CD14-positive monocyte (primary cell): ENCODE data around the gene ATXN1. TPM values are rescaled to one million over a fixed set of nuclear protein-coding genes. Genes with fewer than 3 reads are reported as not detected.

ENCODE experiments used
- DNase-seq, 3 donors: peaks; one replicate each; pipeline ENCODE4 v3.0.0-alpha.2; 2011 to 2022
- H2AFZ ChIP-seq: 2 replicates; pipeline ENCODE4 v1.6.0; 2012; ENCODE audit warnings: mild to moderate bottlenecking, low read depth, low read length, inconsistent platforms; ENCODE audit not compliant: insufficient read depth, poor library complexity, severe bottlenecking
- H3K27ac ChIP-seq, 2 donors: 1 replicate in 1 of 2; 2 replicates in 1 of 2; pipeline ENCODE4 v1.5.1; 2012 to 2013; ENCODE audit warnings: low read length in 2 of 2, control low read depth in 1 of 2, inconsistent platforms in 1 of 2, low read depth in 1 of 2, mild to moderate bottlenecking in 1 of 2
- H3K27me3 ChIP-seq, 2 donors: one replicate each; pipeline versions ENCODE4 v1.6.0 to v1.6.1; 2011 to 2013; ENCODE audit warnings: low read length in 2 of 2; ENCODE audit not compliant: control insufficient read depth in 2 of 2, insufficient read depth in 2 of 2
- H3K36me3 ChIP-seq, 2 donors: replicated peaks in 1 of 2; 1 replicate in 1 of 2; 2 replicates in 1 of 2; pipeline versions ENCODE4 v1.5.1 to v1.6.1; 2012 to 2013; ENCODE audit warnings: low read length in 2 of 2, control low read depth in 1 of 2, inconsistent platforms in 1 of 2, mild to moderate bottlenecking in 1 of 2; ENCODE audit not compliant: insufficient read depth in 2 of 2, control insufficient read depth in 1 of 2
- H3K4me1 ChIP-seq, 2 donors: 1 replicate in 1 of 2; 2 replicates in 1 of 2; pipeline versions ENCODE4 v1.5.1 to v1.6.1; 2012 to 2013; ENCODE audit warnings: low read length in 2 of 2, control low read depth in 1 of 2, inconsistent platforms in 1 of 2, mild to moderate bottlenecking in 1 of 2, moderate library complexity in 1 of 2; ENCODE audit not compliant: insufficient read depth in 2 of 2, control insufficient read depth in 1 of 2
- H3K4me2 ChIP-seq: replicated peaks from 2 replicates; pipeline ENCODE3; 2012; ENCODE audit warnings: low read length, moderate library complexity, mild to moderate bottlenecking; ENCODE audit not compliant: poor library complexity, severe bottlenecking; ENCODE audit errors: extremely low read depth
- H3K4me3 ChIP-seq, 3 experiments: fragments of 200-600 bp in 1 of 3; sonication (generic) in 1 of 3; replicated peaks in 1 of 3; 1 replicate in 2 of 3; 2 replicates in 1 of 3; pipeline ENCODE4 v1.5.1; 2011 to 2013; ENCODE audit warnings: low read length in 3 of 3, mild to moderate bottlenecking in 3 of 3, control low read depth in 2 of 3, low read depth in 2 of 3, inconsistent platforms in 1 of 3, moderate library complexity in 1 of 3
- H3K79me2 ChIP-seq: 2 replicates; pipeline ENCODE4 v1.6.0; 2012; ENCODE audit warnings: mild to moderate bottlenecking, control low read depth, inconsistent platforms, low read length, moderate library complexity; ENCODE audit not compliant: insufficient read depth
- H3K9ac ChIP-seq: 2 replicates; pipeline ENCODE4 v1.6.0; 2017; ENCODE audit warnings: low read length, mild to moderate bottlenecking; ENCODE audit not compliant: insufficient read depth, poor library complexity, severe bottlenecking
- H3K9me3 ChIP-seq, 2 donors: replicated peaks in 1 of 2; 1 replicate in 1 of 2; 2 replicates in 1 of 2; pipeline versions ENCODE4 v1.5.1 to v1.6.1; 2012 to 2013; ENCODE audit warnings: low read length in 2 of 2, control low read depth in 1 of 2; ENCODE audit not compliant: control insufficient read depth in 1 of 2, insufficient read depth in 1 of 2
- H4K20me1 ChIP-seq: 2 replicates; pipeline ENCODE4 v1.6.0; 2012; ENCODE audit warnings: mild to moderate bottlenecking, low read length, control low read depth, moderate library complexity; ENCODE audit not compliant: insufficient read depth
- H3K27ac Mint-ChIP-seq, 7 donors: one replicate each; pipeline ENCODE4 v1.8.0; 2020; ENCODE audit warnings: mild to moderate bottlenecking in 7 of 7, mixed read lengths in 7 of 7, moderate library complexity in 6 of 7, inconsistent platforms in 2 of 7
- H3K27me3 Mint-ChIP-seq, 3 donors: one replicate each; pipeline ENCODE4 v1.8.0; 2021 to 2022; ENCODE audit warnings: low read depth in 3 of 3, mild to moderate bottlenecking in 3 of 3, mixed read lengths in 3 of 3, moderate library complexity in 3 of 3, inconsistent platforms in 1 of 3
- H3K36me3 Mint-ChIP-seq, 2 donors: one replicate each; pipeline ENCODE4 v1.8.0; 2020; ENCODE audit warnings: mixed read lengths in 2 of 2, inconsistent platforms in 1 of 2, mild to moderate bottlenecking in 1 of 2
- H3K4me1 Mint-ChIP-seq: one replicate; pipeline ENCODE4 v1.8.0; 2020; ENCODE audit warnings: mild to moderate bottlenecking, mixed read lengths
- H3K4me3 Mint-ChIP-seq, 2 donors: one replicate each; pipeline ENCODE4 v1.8.0; 2020; ENCODE audit warnings: mild to moderate bottlenecking in 2 of 2, mixed read lengths in 2 of 2, moderate library complexity in 1 of 2
- H3K9me3 Mint-ChIP-seq, 7 donors: one replicate each; pipeline ENCODE4 v1.8.0; 2020 to 2022; ENCODE audit warnings: mixed read lengths in 7 of 7, mild to moderate bottlenecking in 6 of 7, moderate library complexity in 6 of 7, inconsistent platforms in 2 of 7
- WGBS: methylation state at CpG from one replicate; pipeline ENCODE4 v1.1.5; 2013; ENCODE audit warnings: missing lambda C conversion rate; ENCODE audit not compliant: insufficient coverage; 5-methylcytosine and 5-hydroxymethylcytosine counted together
- intact Hi-C, 2 donors: fragments of 100-400 bp; cut with micrococcal nuclease; formaldehyde crosslinking; loops; one replicate each; pipeline versions ENCODE4 v1.15.0 to v1.15.1; 2023
- polyA plus RNA-seq, 3 donors: library from polyadenylated mRNA; depleted of rRNA in 1 of 3; unstranded in 2 of 3; stranded (reverse) in 1 of 3; fragments of 300-500 nt in 2 of 3; fragments of >200 nt in 1 of 3; fragmentation: Illumina TruSeq in 2 of 3; gene quantifications; 1 replicate in 2 of 3; 2 replicates in 1 of 3; pipeline ENCODE4 v1.2.3, GENCODE V29; 2012 to 2021
- TF ChIP-seq, protein P1 (sequence below): fragments of 200-600 bp; IDR thresholded peaks from one replicate; pipeline ENCODE4 v1.8.0; 2022; ENCODE audit warnings: antibody characterized with exemption, mild to moderate bottlenecking

Gene ATXN1
- polyA plus RNA-seq, 3 donors: 8.8 to 19.1 (median 10.9) TPM

GRCh38 chr6:16608444-16608843 is 152.8 kb downstream of the ATXN1 start:
- H3K4me3 ChIP-seq: no peak overlapping the region
- no peaks in the 10 kb centered on the region for H3K9me3 ChIP-seq
- intact Hi-C loops: loop anchor here in 1 of 2 donors (10.0 kb wide), 1 partner anchor 46 kb away; no protein-coding TSS in a partner anchor
- no peaks in the 10 kb centered on the region for H3K79me2 ChIP-seq
- H3K4me1 ChIP-seq: no peaks in the 10 kb centered on the region
- H3K27ac ChIP-seq: no peak overlapping the region
- H3K9ac ChIP-seq: no peak overlapping the region
- H3K36me3 ChIP-seq: peaks cover 0 to 36% of the 10 kb centered on the region in 2 donors
- no peaks in the 10 kb centered on the region for H3K27me3 Mint-ChIP-seq
- H3K27ac Mint-ChIP-seq: no peak overlapping the region
- peaks cover 7% of the 10 kb centered on the region for H4K20me1 ChIP-seq
- no peak overlapping the region for H2AFZ ChIP-seq
- H3K9me3 Mint-ChIP-seq: no peaks in the 10 kb centered on the region
- TF ChIP-seq, protein P1, sequence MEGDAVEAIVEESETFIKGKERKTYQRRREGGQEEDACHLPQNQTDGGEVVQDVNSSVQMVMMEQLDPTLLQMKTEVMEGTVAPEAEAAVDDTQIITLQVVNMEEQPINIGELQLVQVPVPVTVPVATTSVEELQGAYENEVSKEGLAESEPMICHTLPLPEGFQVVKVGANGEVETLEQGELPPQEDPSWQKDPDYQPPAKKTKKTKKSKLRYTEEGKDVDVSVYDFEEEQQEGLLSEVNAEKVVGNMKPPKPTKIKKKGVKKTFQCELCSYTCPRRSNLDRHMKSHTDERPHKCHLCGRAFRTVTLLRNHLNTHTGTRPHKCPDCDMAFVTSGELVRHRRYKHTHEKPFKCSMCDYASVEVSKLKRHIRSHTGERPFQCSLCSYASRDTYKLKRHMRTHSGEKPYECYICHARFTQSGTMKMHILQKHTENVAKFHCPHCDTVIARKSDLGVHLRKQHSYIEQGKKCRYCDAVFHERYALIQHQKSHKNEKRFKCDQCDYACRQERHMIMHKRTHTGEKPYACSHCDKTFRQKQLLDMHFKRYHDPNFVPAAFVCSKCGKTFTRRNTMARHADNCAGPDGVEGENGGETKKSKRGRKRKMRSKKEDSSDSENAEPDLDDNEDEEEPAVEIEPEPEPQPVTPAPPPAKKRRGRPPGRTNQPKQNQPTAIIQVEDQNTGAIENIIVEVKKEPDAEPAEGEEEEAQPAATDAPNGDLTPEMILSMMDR: no peak
- no peak overlapping the region for H3K4me2 ChIP-seq
- H3K27me3 ChIP-seq: no peaks in the 10 kb centered on the region
- no peaks in the 10 kb centered on the region for H3K4me1 Mint-ChIP-seq
- DNase-seq: no peak
- H3K4me3 Mint-ChIP-seq: no peak overlapping the region
- H3K36me3 Mint-ChIP-seq: peaks cover 23 to 66% of the 10 kb centered on the region in 2 donors
- WGBS: no CpG with 5 or more reads among the region's 4 CpGs

DNA sequence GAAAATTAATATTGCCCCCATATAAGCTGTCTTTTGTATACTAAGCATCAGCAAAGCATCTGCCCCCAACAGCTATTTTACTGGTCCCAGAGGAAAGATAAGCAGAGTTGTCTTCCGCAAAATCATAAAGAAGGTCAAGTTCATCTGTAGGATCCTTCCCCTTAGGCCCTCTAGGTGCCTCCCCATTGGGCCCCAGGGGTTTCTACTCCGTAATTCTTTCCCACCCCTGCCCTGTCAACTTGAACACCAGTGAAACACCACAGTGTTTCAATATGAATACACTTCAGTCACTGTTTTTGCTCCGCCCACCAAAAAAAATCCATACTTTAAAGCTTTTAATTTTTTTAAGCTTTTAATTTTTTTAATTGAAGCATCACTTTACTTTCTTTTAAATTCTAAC is 159.2 kb downstream of the ATXN1 start:
- Histone ChIP-seq H3K79me2 (no peaks in the 10 kb centered on the region), H3K4me3 (no peak overlapping the region), H3K9ac (no peak overlapping the region), H2AFZ (no peak overlapping the region), H3K9me3 (no peaks in the 10 kb centered on the region), H3K36me3 (peaks cover 5 to 35% of the 10 kb centered on the region in 2 donors), H4K20me1 (peaks cover 7% of the 10 kb centered on the region), H3K4me2 (no peak overlapping the region), H3K4me1 (no peaks in the 10 kb centered on the region), H3K27ac (no peak overlapping the region), H3K27me3 (no peaks in the 10 kb centered on the region)
- Mint-ChIP-seq H3K4me3 (no peak overlapping the region), H3K4me1 (peaks cover 6% of the 10 kb centered on the region), H3K27me3 (no peaks in the 10 kb centered on the region), H3K36me3 (peaks cover 26 to 45% of the 10 kb centered on the region in 2 donors), H3K9me3 (peaks cover 0 to 3% (median 0%) of the 10 kb centered on the region in 7 donors), H3K27ac (no peak overlapping the region)
- 100% methylated on average over 3 of the region's 3 CpGs for WGBS
- intact Hi-C loops: loop anchor here in 1 of 2 donors (10.0 kb wide), 1 partner anchor 53 kb away; no protein-coding TSS in a partner anchor
- no peak for DNase-seq
- TF ChIP-seq, protein P1: no peak
